Prostate gland (tissue), 2 donors: ENCODE data around the gene SLC39A1.

Source experiments
- POLR2A ChIP-seq: fragments of 450-650 bp; IDR thresholded peaks from one replicate; pipeline ENCODE4 v1.6.1; 2016; ENCODE audit warnings: antibody characterized with exemption, mild to moderate bottlenecking
- POLR2AphosphoS5 ChIP-seq: sonication (generic); formaldehyde crosslinking; IDR thresholded peaks from one replicate; pipeline ENCODE4 v1.6.1; 2017; ENCODE audit warnings: antibody characterized with exemption
- TF ChIP-seq, protein P1 (sequence below), 4 experiments: fragments of 200-600 bp in 2 of 4; fragments of 450-650 bp in 2 of 4; sonication (generic) in 2 of 4; IDR thresholded peaks; 1 replicate in 3 of 4; 2 replicates in 1 of 4; pipeline ENCODE4 v1.5.1; 2016 to 2019; ENCODE audit warnings: antibody characterized with exemption in 4 of 4, mild to moderate bottlenecking in 2 of 4, moderate library complexity in 2 of 4

- TF ChIP-seq, protein P1, sequence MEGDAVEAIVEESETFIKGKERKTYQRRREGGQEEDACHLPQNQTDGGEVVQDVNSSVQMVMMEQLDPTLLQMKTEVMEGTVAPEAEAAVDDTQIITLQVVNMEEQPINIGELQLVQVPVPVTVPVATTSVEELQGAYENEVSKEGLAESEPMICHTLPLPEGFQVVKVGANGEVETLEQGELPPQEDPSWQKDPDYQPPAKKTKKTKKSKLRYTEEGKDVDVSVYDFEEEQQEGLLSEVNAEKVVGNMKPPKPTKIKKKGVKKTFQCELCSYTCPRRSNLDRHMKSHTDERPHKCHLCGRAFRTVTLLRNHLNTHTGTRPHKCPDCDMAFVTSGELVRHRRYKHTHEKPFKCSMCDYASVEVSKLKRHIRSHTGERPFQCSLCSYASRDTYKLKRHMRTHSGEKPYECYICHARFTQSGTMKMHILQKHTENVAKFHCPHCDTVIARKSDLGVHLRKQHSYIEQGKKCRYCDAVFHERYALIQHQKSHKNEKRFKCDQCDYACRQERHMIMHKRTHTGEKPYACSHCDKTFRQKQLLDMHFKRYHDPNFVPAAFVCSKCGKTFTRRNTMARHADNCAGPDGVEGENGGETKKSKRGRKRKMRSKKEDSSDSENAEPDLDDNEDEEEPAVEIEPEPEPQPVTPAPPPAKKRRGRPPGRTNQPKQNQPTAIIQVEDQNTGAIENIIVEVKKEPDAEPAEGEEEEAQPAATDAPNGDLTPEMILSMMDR (IDR thresholded peaks at IDR 0.05), result no peak
- TF ChIP-seq POLR2A (peak; percentile 83), POLR2AphosphoS5 (peak; percentile 99)
These were observed 5.0 kb downstream of the SLC39A1 start, which contains the start of gene CRTC2 for GRCh38 chr1:153958111-153958960.
